BJ (cell line): Measurements from ENCODE around the gene C11orf97. TPM values are rescaled to one million over a fixed set of nuclear protein-coding genes. Genes with fewer than 3 reads are reported as not detected.

Source experiments
- CTCF ChIA-PET: fragments of 350-600 bp; formaldehyde crosslinking; extraction: SDS; loops from one replicate; lab custom pipeline; 2021; ENCODE audit warnings: antibody characterized with exemption, inconsistent platforms; lab: Yijun Ruan, JAX
- POLR2A ChIA-PET: fragments of 300-600 bp; sonication (Branson Sonifier 250); formaldehyde crosslinking; extraction: SDS; loops from one replicate; lab custom pipeline; 2021; ENCODE audit warnings: antibody characterized with exemption; lab: Charles Lee
- DNase-seq: peaks from one replicate; pipeline ENCODE4 v3.0.0-alpha.2; 2011; ENCODE audit warnings: low read depth
- H3K27me3 ChIP-seq: 2 replicates; pipeline ENCODE4 v1.6.0; 2011; ENCODE audit warnings: low read length; ENCODE audit not compliant: control insufficient read depth, insufficient read depth
- H3K36me3 ChIP-seq: 2 replicates; pipeline ENCODE4 v1.5.1; 2011; ENCODE audit warnings: low read length; ENCODE audit not compliant: control insufficient read depth, insufficient read depth
- H3K4me3 ChIP-seq: 2 replicates; pipeline ENCODE4 v1.5.1; 2011; ENCODE audit warnings: low read depth, mild to moderate bottlenecking, control low read depth, low read length
- CTCF ChIP-seq: IDR thresholded peaks from 2 replicates; pipeline ENCODE4 v1.5.1; 2011; ENCODE audit warnings: low read depth, mild to moderate bottlenecking, control low read depth, inconsistent platforms, low read length, moderate library complexity; ENCODE audit not compliant: insufficient read depth
- polyA plus RNA-seq: library from polyadenylated mRNA; depleted of rRNA; stranded (reverse); fragments of >200 nt; gene quantifications from 2 replicates; pipeline ENCODE4 v1.2.3, GENCODE V29; 2011

Gene C11orf97
- polyA plus RNA-seq, 1 experiment = not detected

GRCh38 chr11:94539420-94539819 lies 27.2 kb downstream of the C11orf97 start:
- Histone ChIP-seq H3K27me3 (no peaks in the 10 kb centered on the region; the same call in 1 of the 2 replicates), H3K36me3 (no peaks in the 10 kb centered on the region), H3K4me3 (no peak overlapping the region)
- ChIA-PET POLR2A (no interaction called here), CTCF (interaction anchor here (0.8 to 1.0 kb wide), 2 partner anchors 16 to 18 kb away, joined by 3 to 5 read pairs; no protein-coding TSS in a partner anchor)
- no peak for DNase-seq
- no peak for TF ChIP-seq CTCF

DNA sequence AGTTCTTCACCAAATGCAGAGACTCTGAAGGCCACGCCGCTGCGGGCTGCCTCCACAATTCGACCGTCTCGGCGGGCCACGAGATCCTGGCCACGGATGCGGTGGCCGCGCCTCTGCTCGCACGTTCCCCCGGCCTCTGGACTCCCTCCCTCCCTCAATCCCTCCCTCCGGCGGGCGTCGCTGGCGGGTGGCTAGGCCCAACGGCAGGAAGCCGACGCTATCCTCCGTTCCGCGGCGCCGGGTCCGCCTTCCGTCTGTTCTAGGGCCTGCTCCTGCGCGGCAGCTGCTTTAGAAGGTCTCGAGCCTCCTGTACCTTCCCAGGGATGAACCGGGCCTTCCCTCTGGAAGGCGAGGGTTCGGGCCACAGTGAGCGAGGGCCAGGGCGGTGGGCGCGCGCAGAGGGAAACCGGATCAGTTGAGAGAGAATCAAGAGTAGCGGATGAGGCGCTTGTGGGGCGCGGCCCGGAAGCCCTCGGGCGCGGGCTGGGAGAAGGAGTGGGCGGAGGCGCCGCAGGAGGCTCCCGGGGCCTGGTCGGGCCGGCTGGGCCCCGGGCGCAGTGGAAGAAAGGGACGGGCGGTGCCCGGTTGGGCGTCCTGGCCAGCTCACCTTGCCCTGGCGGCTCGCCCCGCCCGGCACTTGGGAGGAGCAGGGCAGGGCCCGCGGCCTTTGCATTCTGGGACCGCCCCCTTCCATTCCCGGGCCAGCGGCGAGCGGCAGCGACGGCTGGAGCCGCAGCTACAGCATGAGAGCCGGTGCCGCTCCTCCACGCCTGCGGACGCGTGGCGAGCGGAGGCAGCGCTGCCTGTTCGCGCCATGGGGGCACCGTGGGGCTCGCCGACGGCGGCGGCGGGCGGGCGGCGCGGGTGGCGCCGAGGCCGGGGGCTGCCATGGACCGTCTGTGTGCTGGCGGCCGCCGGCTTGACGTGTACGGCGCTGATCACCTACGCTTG lies 31.7 kb downstream of the C11orf97 start, which contains the start of gene FUT4:
FUT4 (plus strand) TSS at position 227 of the 951 bp plus-strand sequence; CDS start at position 440, 213 bp downstream.
- CTCF ChIA-PET = interaction anchor here (0.8 kb wide), 1 partner anchor 25 kb away, joined by 3 read pairs; no protein-coding TSS in a partner anchor
- no peak for TF ChIP-seq CTCF
- DNase-seq = peak; percentile 31
- H3K4me3 ChIP-seq = peak within 1 kb of the TSS; percentile 53
- POLR2A ChIA-PET = no interaction called here
- H3K27me3 ChIP-seq = no peaks in the 10 kb centered on the region
- H3K36me3 ChIP-seq = no peaks in the 10 kb centered on the region; the same call in 1 of the 2 replicates

- no peak for DNase-seq
- Histone ChIP-seq H3K36me3 (no peaks in the 10 kb centered on the region; the same call in 1 of the 2 replicates), H3K4me3 (peak overlapping the region; percentile 53), H3K27me3 (no peaks in the 10 kb centered on the region)
- ChIA-PET POLR2A (no interaction called here), CTCF (interaction anchor here (1.7 kb wide), 1 partner anchor 10 kb away, joined by 6 read pairs; no protein-coding TSS in a partner anchor)
- TF ChIP-seq CTCF = no peak
Measured at GRCh38 chr11:94544646-94545263, 32.5 kb downstream of the C11orf97 start.

DNA sequence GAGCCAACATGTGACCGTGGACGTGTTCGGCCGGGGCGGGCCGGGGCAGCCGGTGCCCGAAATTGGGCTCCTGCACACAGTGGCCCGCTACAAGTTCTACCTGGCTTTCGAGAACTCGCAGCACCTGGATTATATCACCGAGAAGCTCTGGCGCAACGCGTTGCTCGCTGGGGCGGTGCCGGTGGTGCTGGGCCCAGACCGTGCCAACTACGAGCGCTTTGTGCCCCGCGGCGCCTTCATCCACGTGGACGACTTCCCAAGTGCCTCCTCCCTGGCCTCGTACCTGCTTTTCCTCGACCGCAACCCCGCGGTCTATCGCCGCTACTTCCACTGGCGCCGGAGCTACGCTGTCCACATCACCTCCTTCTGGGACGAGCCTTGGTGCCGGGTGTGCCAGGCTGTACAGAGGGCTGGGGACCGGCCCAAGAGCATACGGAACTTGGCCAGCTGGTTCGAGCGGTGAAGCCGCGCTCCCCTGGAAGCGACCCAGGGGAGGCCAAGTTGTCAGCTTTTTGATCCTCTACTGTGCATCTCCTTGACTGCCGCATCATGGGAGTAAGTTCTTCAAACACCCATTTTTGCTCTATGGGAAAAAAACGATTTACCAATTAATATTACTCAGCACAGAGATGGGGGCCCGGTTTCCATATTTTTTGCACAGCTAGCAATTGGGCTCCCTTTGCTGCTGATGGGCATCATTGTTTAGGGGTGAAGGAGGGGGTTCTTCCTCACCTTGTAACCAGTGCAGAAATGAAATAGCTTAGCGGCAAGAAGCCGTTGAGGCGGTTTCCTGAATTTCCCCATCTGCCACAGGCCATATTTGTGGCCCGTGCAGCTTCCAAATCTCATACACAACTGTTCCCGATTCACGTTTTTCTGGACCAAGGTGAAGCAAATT lies 33.3 kb downstream of the C11orf97 start:
- no peak for DNase-seq
- ChIA-PET CTCF (interaction anchor here (0.9 to 1.7 kb wide), 2 partner anchors 9 to 11 kb away, joined by 3 to 6 read pairs; no protein-coding TSS in a partner anchor), POLR2A (interaction anchor here (0.6 kb wide), 1 partner anchor 1029 kb away, joined by 6 read pairs; no protein-coding TSS in a partner anchor)
- Histone ChIP-seq H3K36me3 (no peaks in the 10 kb centered on the region; the same call in 1 of the 2 replicates), H3K4me3 (peak overlapping the region; percentile 53), H3K27me3 (no peaks in the 10 kb centered on the region)
- no peak for TF ChIP-seq CTCF
